B cell (primary cell): ENCODE results near the gene ZNF25. TPM values are rescaled to one million over a fixed set of nuclear protein-coding genes. Genes with fewer than 3 reads are reported as not detected.
"Not testable (repeated sequence)": the region's sequence is repeated elsewhere in the genome, so short reads cannot be mapped to it uniquely, and the experiment has no call there.

Experiments
- ATAC-seq: fragments of 200-7000 bp; cut with Tn5 transposase; one replicate; pipeline ENCODE4 v1.10.0; 2021; ENCODE audit warnings: low read depth, mild to moderate bottlenecking, moderate number of reproducible peaks, moderate library complexity
- CTCF ChIA-PET: fragments of 350-600 bp; sonication (Branson Sonifier 250); formaldehyde crosslinking; loops from one replicate; lab custom pipeline; 2021; ENCODE audit warnings: antibody characterized with exemption, inconsistent platforms; lab: Charles Lee
- POLR2A ChIA-PET: fragments of 350-600 bp; sonication (Branson Sonifier 250); formaldehyde crosslinking; loops from one replicate; lab custom pipeline; 2021; ENCODE audit warnings: antibody characterized with exemption; lab: Charles Lee
- DNase-seq: peaks from one replicate; pipeline ENCODE4 v3.0.0; 2013
- H2AFZ ChIP-seq: 2 replicates; pipeline ENCODE4 v1.6.1; 2012; ENCODE audit warnings: mild to moderate bottlenecking, low read depth, low read length; ENCODE audit not compliant: insufficient read depth, poor library complexity, severe bottlenecking
- H3K27ac ChIP-seq, 2 donors: 1 replicate in 1 of 2; 2 replicates in 1 of 2; pipeline ENCODE4 v1.5.1; 2012 to 2013; ENCODE audit warnings: low read length in 2 of 2, mild to moderate bottlenecking in 2 of 2, moderate library complexity in 1 of 2
- H3K27me3 ChIP-seq, 4 experiments: fragments of 200-600 bp in 1 of 4; sonication (generic) in 1 of 4; replicated peaks in 1 of 4; 1 replicate in 2 of 4; 2 replicates in 2 of 4; pipeline versions ENCODE4 v1.6.1 to v1.7.0; 2013 to 2016; ENCODE audit warnings: low read length in 3 of 4, mild to moderate bottlenecking in 2 of 4, mixed read lengths in 1 of 4, moderate library complexity in 1 of 4; ENCODE audit not compliant: insufficient read depth in 4 of 4, control insufficient read depth in 3 of 4; ENCODE audit errors: control extremely low read depth in 1 of 4
- H3K36me3 ChIP-seq, 2 experiments: replicated peaks in 1 of 2; 1 replicate in 1 of 2; 2 replicates in 1 of 2; pipeline versions ENCODE4 v1.6.1 to v1.7.1; 2013; ENCODE audit warnings: low read length in 1 of 2; ENCODE audit not compliant: insufficient read depth in 2 of 2, control insufficient read depth in 1 of 2; ENCODE audit errors: control extremely low read depth in 1 of 2, extremely low read depth in 1 of 2
- H3K4me1 ChIP-seq, 2 donors: fragments of 200-600 bp in 1 of 2; sonication (generic) in 1 of 2; 1 replicate in 1 of 2; 2 replicates in 1 of 2; pipeline versions ENCODE4 v1.5.1 to v1.6.1; 2013 to 2017; ENCODE audit warnings: low read length in 2 of 2; ENCODE audit not compliant: control insufficient read depth in 2 of 2, insufficient read depth in 2 of 2
- H3K4me2 ChIP-seq: replicated peaks from 2 replicates; pipeline ENCODE3; 2012; ENCODE audit warnings: mild to moderate bottlenecking, low read depth, low read length; ENCODE audit not compliant: poor library complexity, severe bottlenecking
- H3K4me3 ChIP-seq, 5 experiments: fragments of 200-600 bp in 1 of 5; sonication (generic) in 1 of 5; 1 replicate in 3 of 5; 2 replicates in 2 of 5; pipeline versions ENCODE4 v1.5.1 to v1.7.0; 2011 to 2016; ENCODE audit warnings: low read length in 4 of 5, mild to moderate bottlenecking in 4 of 5, low read depth in 2 of 5, control low read depth in 1 of 5, moderate library complexity in 1 of 5; ENCODE audit not compliant: insufficient read depth in 1 of 5; ENCODE audit errors: control extremely low read depth in 1 of 5, extremely low read depth in 1 of 5
- H3K79me2 ChIP-seq: fragments of 200-600 bp; sonication (generic); one replicate; pipeline ENCODE4 v1.6.0; 2016; ENCODE audit warnings: low read length; ENCODE audit not compliant: control insufficient read depth, insufficient read depth
- H3K9ac ChIP-seq: fragments of 200-600 bp; sonication (generic); 2 replicates; pipeline ENCODE4 v1.6.1; 2017; ENCODE audit warnings: mild to moderate bottlenecking, low read length, moderate library complexity
- H3K9me3 ChIP-seq, 3 donors: one replicate each; pipeline versions ENCODE4 v1.6.1 to v1.7.1; 2013; ENCODE audit warnings: low read length in 2 of 3; ENCODE audit not compliant: control insufficient read depth in 2 of 3, insufficient read depth in 1 of 3; ENCODE audit errors: control extremely low read depth in 1 of 3
- H4K20me1 ChIP-seq: 2 replicates; pipeline ENCODE4 v1.6.0; 2012; ENCODE audit warnings: mild to moderate bottlenecking, low read length; ENCODE audit not compliant: insufficient read depth, control insufficient read depth, poor library complexity, severe bottlenecking
- H3K27ac Mint-ChIP-seq: one replicate; pipeline ENCODE4 v1.8.0; 2021; ENCODE audit warnings: mixed read lengths
- H3K27me3 Mint-ChIP-seq: one replicate; pipeline ENCODE4 v1.8.0; 2021; ENCODE audit warnings: mixed read lengths
- H3K4me1 Mint-ChIP-seq: one replicate; pipeline ENCODE4 v1.8.0; 2021; ENCODE audit warnings: mixed read lengths
- H3K4me3 Mint-ChIP-seq: one replicate; pipeline ENCODE4 v1.8.0; 2021; ENCODE audit warnings: mixed read lengths
- H3K9me3 Mint-ChIP-seq: one replicate; pipeline ENCODE4 v1.8.0; 2022; ENCODE audit warnings: mixed read lengths; ENCODE audit not compliant: insufficient read depth
- CTCF ChIP-seq: fragments of 200-600 bp; IDR thresholded peaks from one replicate; pipeline ENCODE4 v1.8.0; 2022; ENCODE audit warnings: antibody characterized with exemption, mild to moderate bottlenecking
- EZH2 ChIP-seq: IDR thresholded peaks from 2 replicates; pipeline ENCODE4 v1.6.1; 2012; ENCODE audit warnings: borderline replicate concordance, low read depth, mild to moderate bottlenecking, moderate library complexity, low read length; ENCODE audit not compliant: insufficient read depth, poor library complexity, severe bottlenecking
- WGBS: methylation state at CpG from one replicate; pipeline ENCODE4 v1.1.5; 2013; ENCODE audit warnings: missing lambda C conversion rate; ENCODE audit not compliant: insufficient coverage; 5-methylcytosine and 5-hydroxymethylcytosine counted together
- intact Hi-C: fragments of 100-400 bp; cut with micrococcal nuclease; formaldehyde crosslinking; loops from one replicate; pipeline ENCODE4 v1.10.0; 2022
- polyA plus RNA-seq: library from polyadenylated mRNA; depleted of rRNA; stranded (reverse); fragments of >200 nt; gene quantifications from 2 replicates; pipeline ENCODE4 v1.2.3, GENCODE V29; 2012
- total RNA-seq, 2 donors: library from RNA; stranded (reverse); fragments of 120-200 nt in 1 of 2; gene quantifications; 1 replicate in 1 of 2; 2 replicates in 1 of 2; pipeline versions ENCODE4 v1.2.3 to v1.2.4, GENCODE V29; 2013 to 2022

The ZNF25 gene
- total and polyA plus RNA-seq, 2 donors (not counting 1 experiment from before 2014, with no cell fraction given), result 4.1 to 6.4 TPM

- not testable (repeated sequence) for H3K4me1 Mint-ChIP-seq, DNase-seq
Measured at GRCh38 chr10:37998920-37999319, 22.5 kb upstream of the ZNF25 start.

GRCh38 chr10:37992083-37992482 is 15.6 kb upstream of the ZNF25 start:
- Histone ChIP-seq H3K36me3 (no peaks in the 10 kb centered on the region), H3K4me1 (no peaks in the 10 kb centered on the region), H3K27me3 (no peaks in the 10 kb centered on the region), H3K9me3 (no peaks in the 10 kb centered on the region), H4K20me1 (no peaks in the 10 kb centered on the region), H3K27ac (no peak overlapping the region), H2AFZ (no peak overlapping the region), H3K79me2 (no peaks in the 10 kb centered on the region), H3K9ac (no peak overlapping the region), H3K4me3 (no peak overlapping the region), H3K4me2 (no peak overlapping the region)
- Mint-ChIP-seq H3K4me3 (no peak overlapping the region), H3K9me3 (peaks cover 2% of the 10 kb centered on the region), H3K27ac (no peak overlapping the region), H3K4me1 (no peaks in the 10 kb centered on the region), H3K27me3 (peaks cover 4% of the 10 kb centered on the region)
- CTCF ChIA-PET, result interaction anchor here (1.8 kb wide), 1 partner anchor 15 kb away, joined by 4 read pairs; the partner anchor contains the start of gene ZNF25
- ATAC-seq, result no peak
- POLR2A ChIA-PET, result no interaction called here
- TF ChIP-seq CTCF (no peak), EZH2 (no peak)
- DNase-seq, result no peak
- intact Hi-C loops, result no loop called here
- 73% methylated on average over 3 of the region's 3 CpGs for WGBS

More at GRCh38 chr10:37998920-37999319, 22.5 kb upstream of the ZNF25 start:
- H3K9me3 Mint-ChIP-seq, H3K4me1 ChIP-seq, H3K27me3 Mint-ChIP-seq, H3K27me3 ChIP-seq, H3K27ac ChIP-seq, H4K20me1 ChIP-seq, H3K4me3 ChIP-seq, H3K4me3 Mint-ChIP-seq, H3K9ac ChIP-seq, H3K79me2 ChIP-seq, H3K9me3 ChIP-seq, H3K36me3 ChIP-seq, H3K27ac Mint-ChIP-seq, intact Hi-C loops, POLR2A ChIA-PET, H3K4me2 ChIP-seq, ATAC-seq, CTCF ChIA-PET, H2AFZ ChIP-seq: not testable (repeated sequence)
- WGBS, result no CpG with 5 or more reads among the region's 3 CpGs
